H9 (cell line): Measurements from ENCODE around the gene GRAP2. TPM values are rescaled to one million over a fixed set of nuclear protein-coding genes. Genes with fewer than 3 reads are reported as not detected.

Experiments
- DNase-seq: peaks from one replicate; pipeline ENCODE4 v3.0.0-alpha.2; 2017
- H2AFZ ChIP-seq: one replicate; pipeline ENCODE4 v1.6.1; 2013; ENCODE audit warnings: mild to moderate bottlenecking, low read length, control low read depth, moderate library complexity
- H2AK5ac ChIP-seq: 2 replicates; pipeline ENCODE4 v1.6.1; 2013; ENCODE audit warnings: low read length, control low read depth, mixed read lengths; ENCODE audit not compliant: insufficient read length
- H2BK120ac ChIP-seq: one replicate; pipeline ENCODE4 v1.6.1; 2013; ENCODE audit warnings: low read depth, mild to moderate bottlenecking, low read length, control low read depth, inconsistent platforms; ENCODE audit not compliant: poor library complexity, severe bottlenecking
- H2BK12ac ChIP-seq: 2 replicates; pipeline ENCODE4 v1.6.1; 2013; ENCODE audit warnings: low read length, control low read depth, mixed read lengths, low read depth; ENCODE audit not compliant: insufficient read length
- H2BK15ac ChIP-seq: 2 replicates; pipeline ENCODE4 v1.6.1; 2013; ENCODE audit warnings: low read depth, low read length, control low read depth
- H2BK20ac ChIP-seq: one replicate; pipeline ENCODE4 v1.6.1; 2013; ENCODE audit warnings: low read depth, mild to moderate bottlenecking, low read length, control low read depth, inconsistent platforms; ENCODE audit not compliant: poor library complexity, severe bottlenecking
- H2BK5ac ChIP-seq: 2 replicates; pipeline ENCODE4 v1.6.1; 2013; ENCODE audit warnings: low read length, control low read depth, mixed read lengths; ENCODE audit not compliant: insufficient read length
- H3K14ac ChIP-seq: 2 replicates; pipeline ENCODE4 v1.6.1; 2013; ENCODE audit warnings: low read length, control low read depth; ENCODE audit not compliant: insufficient read depth
- H3K18ac ChIP-seq: 2 replicates; pipeline ENCODE4 v1.6.1; 2013; ENCODE audit warnings: low read depth, mild to moderate bottlenecking, mixed read lengths, low read length, control low read depth; ENCODE audit not compliant: insufficient read length
- H3K23ac ChIP-seq: 2 replicates; pipeline ENCODE4 v1.6.1; 2013; ENCODE audit warnings: low read length, control low read depth, mixed read lengths, low read depth; ENCODE audit not compliant: insufficient read length
- H3K23me2 ChIP-seq: 2 replicates; pipeline ENCODE4 v1.6.1; 2013; ENCODE audit warnings: low read depth, mild to moderate bottlenecking, mixed read lengths, low read length, control low read depth; ENCODE audit not compliant: insufficient read length, poor library complexity, severe bottlenecking
- H3K27ac ChIP-seq: 2 replicates; pipeline ENCODE4 v1.5.1; 2013; ENCODE audit warnings: low read length, control low read depth, mixed read lengths, low read depth; ENCODE audit not compliant: insufficient read length
- H3K27me3 ChIP-seq: 2 replicates; pipeline ENCODE4 v1.6.1; 2013; ENCODE audit warnings: low read length, control low read depth, inconsistent platforms; ENCODE audit not compliant: insufficient read depth
- H3K4ac ChIP-seq: 2 replicates; pipeline ENCODE4 v1.6.1; 2013; ENCODE audit warnings: low read depth, mild to moderate bottlenecking, control low read depth, inconsistent platforms, low read length, moderate library complexity
- H3K4me1 ChIP-seq: 2 replicates; pipeline ENCODE4 v1.6.1; 2013; ENCODE audit warnings: low read length, control low read depth, inconsistent platforms; ENCODE audit not compliant: insufficient read depth
- H3K4me2 ChIP-seq: 2 replicates; pipeline ENCODE4 v1.6.1; 2013; ENCODE audit warnings: low read length, control low read depth, mixed read lengths; ENCODE audit not compliant: insufficient read length, insufficient read depth
- H3K56ac ChIP-seq: 2 replicates; pipeline ENCODE4 v1.6.1; 2013; ENCODE audit warnings: low read depth, mild to moderate bottlenecking, mixed read lengths, low read length, control low read depth; ENCODE audit not compliant: insufficient read length
- H3K79me1 ChIP-seq: 2 replicates; pipeline ENCODE4 v1.6.1; 2013; ENCODE audit warnings: low read depth, mild to moderate bottlenecking, moderate library complexity, low read length, control low read depth, inconsistent platforms; ENCODE audit not compliant: insufficient read depth, poor library complexity, severe bottlenecking
- H3K79me2 ChIP-seq: 2 replicates; pipeline ENCODE4 v1.6.1; 2013; ENCODE audit warnings: low read length, control low read depth, inconsistent platforms; ENCODE audit not compliant: insufficient read depth
- H3K9ac ChIP-seq: 2 replicates; pipeline ENCODE4 v1.6.1; 2013; ENCODE audit warnings: low read length, control low read depth, mixed read lengths; ENCODE audit not compliant: insufficient read length; ENCODE audit errors: extremely low read depth
- H3K9me3 ChIP-seq: one replicate; pipeline ENCODE4 v1.6.1; 2013; ENCODE audit warnings: low read depth, low read length, inconsistent platforms; ENCODE audit not compliant: control insufficient read depth
- H3T11ph ChIP-seq: one replicate; pipeline ENCODE4 v1.6.1; 2013; ENCODE audit warnings: mild to moderate bottlenecking, low read length, control low read depth, inconsistent platforms
- H4K20me1 ChIP-seq: one replicate; pipeline ENCODE4 v1.6.1; 2013; ENCODE audit not compliant: control insufficient read depth, insufficient read length, insufficient read depth
- H4K5ac ChIP-seq: 2 replicates; pipeline ENCODE4 v1.6.1; 2013; ENCODE audit warnings: low read depth, mild to moderate bottlenecking, mixed read lengths, low read length, control low read depth; ENCODE audit not compliant: insufficient read length
- H4K8ac ChIP-seq: replicated peaks from 2 replicates; pipeline ENCODE4 v1.6.1; 2013; ENCODE audit warnings: low read length, control low read depth, mixed read lengths, low read depth; ENCODE audit not compliant: insufficient read length
- H4K91ac ChIP-seq: 2 replicates; pipeline ENCODE4 v1.6.1; 2013; ENCODE audit warnings: low read depth, mild to moderate bottlenecking, moderate library complexity, mixed read lengths, low read length, control low read depth; ENCODE audit not compliant: insufficient read length
- H3K27ac Mint-ChIP-seq, 3 experiments: 2 replicates in 2 of 3; 3 replicates in 1 of 3; pipeline ENCODE4 v1.8.0; 2020 to 2021; ENCODE audit warnings: mixed read lengths in 3 of 3, mild to moderate bottlenecking in 1 of 3, moderate library complexity in 1 of 3
- H3K27me3 Mint-ChIP-seq: 2 replicates; pipeline ENCODE4 v1.8.0; 2021; ENCODE audit warnings: low read depth, mild to moderate bottlenecking, moderate library complexity, mixed read lengths
- H3K36me3 Mint-ChIP-seq, 3 experiments: 2 replicates in 2 of 3; 3 replicates in 1 of 3; pipeline ENCODE4 v1.8.0; 2020 to 2021; ENCODE audit warnings: low read depth in 3 of 3, mixed read lengths in 3 of 3; ENCODE audit not compliant: insufficient read depth in 1 of 3
- H3K4me1 Mint-ChIP-seq, 2 experiments: 2 replicates each; pipeline ENCODE4 v1.8.0; 2020; ENCODE audit warnings: mixed read lengths in 2 of 2
- H3K4me3 Mint-ChIP-seq, 2 experiments: 2 replicates in 1 of 2; 3 replicates in 1 of 2; pipeline ENCODE4 v1.8.0; 2020 to 2021; ENCODE audit warnings: mild to moderate bottlenecking in 2 of 2, mixed read lengths in 2 of 2, moderate library complexity in 1 of 2
- H3K9me3 Mint-ChIP-seq, 2 experiments: 2 replicates in 1 of 2; 3 replicates in 1 of 2; pipeline ENCODE4 v1.8.0; 2020; ENCODE audit warnings: mild to moderate bottlenecking in 2 of 2, mixed read lengths in 2 of 2, moderate library complexity in 1 of 2
- CTCF ChIP-seq: fragments of 200-600 bp; sonication (generic); conservative IDR thresholded peaks from 3 replicates; pipeline ENCODE4 v1.8.0; 2021; ENCODE audit warnings: antibody characterized with exemption, mild to moderate bottlenecking
- WGBS: extraction: QIAGEN DNeasy Blood & Tissue Kit; methylation state at CpG from one replicate; pipeline ENCODE4 v1.1.7; 2013; ENCODE audit warnings: missing lambda C conversion rate, low lambda C conversion rate, mixed read lengths; ENCODE audit not compliant: insufficient read length; ENCODE audit errors: extremely low coverage; 5-methylcytosine and 5-hydroxymethylcytosine counted together
- total RNA-seq: library from RNA; stranded (reverse); gene quantifications from 2 replicates; pipeline ENCODE4 v1.2.1, GENCODE V29; 2021

The GRAP2 gene
- total RNA-seq, 1 experiment from 2014 or later, result not detected

- H3K27me3 ChIP-seq, result no peaks in the 10 kb centered on the region
- H2BK15ac ChIP-seq, result no peak overlapping the region
- no peaks in the 10 kb centered on the region for H3K9me3 Mint-ChIP-seq
- no peak overlapping the region for H4K8ac ChIP-seq
- no peaks in the 10 kb centered on the region for H3K79me1 ChIP-seq
- no peak for DNase-seq
- WGBS, result no CpG with 5 or more reads among the region's 20 CpGs
- H3K56ac ChIP-seq, result no peak overlapping the region
- no peak overlapping the region for H3K9ac ChIP-seq
- H3K4ac ChIP-seq, result no peak overlapping the region
- no peak for TF ChIP-seq CTCF
- no peak overlapping the region for H2BK5ac ChIP-seq
- no peak overlapping the region for H2BK120ac ChIP-seq
- no peaks in the 10 kb centered on the region for H3K79me2 ChIP-seq
- no peak overlapping the region for H3K4me3 Mint-ChIP-seq
- H3K4me1 ChIP-seq, result no peaks in the 10 kb centered on the region
- H3K36me3 Mint-ChIP-seq, result no peaks in the 10 kb centered on the region
- no peak overlapping the region for H3K14ac ChIP-seq
- H4K91ac ChIP-seq, result no peak overlapping the region
- no peak overlapping the region for H3K27ac ChIP-seq
- no peaks in the 10 kb centered on the region for H3K23me2 ChIP-seq
- H4K5ac ChIP-seq, result no peak overlapping the region
- peak overlapping the region in 1 of 3 experiments; percentile 21; a peak in 2 of 7 replicates for H3K27ac Mint-ChIP-seq
- no peak overlapping the region for H2BK12ac ChIP-seq
- no peak overlapping the region for H2AFZ ChIP-seq
- no peaks in the 10 kb centered on the region for H3K9me3 ChIP-seq
- H3K18ac ChIP-seq, result no peak overlapping the region
- no peak overlapping the region for H3T11ph ChIP-seq
- no peak overlapping the region for H2BK20ac ChIP-seq
- H4K20me1 ChIP-seq, result no peaks in the 10 kb centered on the region
- H3K4me1 Mint-ChIP-seq, result peaks cover 17 to 25% of the 10 kb centered on the region in 2 experiments
- H2AK5ac ChIP-seq, result no peak overlapping the region
- no peak overlapping the region for H3K23ac ChIP-seq
- H3K4me2 ChIP-seq, result no peak overlapping the region
- peaks cover 29% of the 10 kb centered on the region for H3K27me3 Mint-ChIP-seq
Measured at GRCh38 chr22:39967996-39968972, 67.4 kb downstream of the GRAP2 start.
